Measurements from ENCODE around the gene NT5C1A. TPM values are rescaled to one million over a fixed set of nuclear protein-coding genes. Genes with fewer than 3 reads are reported as not detected.

NT5C1A gene
- total RNA-seq, 2 experiments from 2014 or later, result not detected

GRCh38 chr1:39692152-39693074 is 20.5 kb upstream of the NT5C1A start:
- Histone ChIP-seq H3K36me3 (ENCODE audit: insufficient read depth, low read length) (no peaks in the 10 kb centered on the region), H4K20me1 (ENCODE audit: insufficient read depth, low read length) (no peaks in the 10 kb centered on the region), H3K79me2 (ENCODE audit: insufficient read depth, low read depth, low read length) (no peaks in the 10 kb centered on the region), H3K4me1 (ENCODE audit: insufficient read depth, low read length, poor library complexity, severe bottlenecking) (no peaks in the 10 kb centered on the region), H3K9me2 (ENCODE audit: insufficient read depth, low read length) (no peaks in the 10 kb centered on the region), H3K27ac (ENCODE audit: low read depth, low read length, poor library complexity, severe bottlenecking) (no peak overlapping the region), H3K9me3 (ENCODE audit: low read length) (no peaks in the 10 kb centered on the region), H3K4me2 (ENCODE audit: low read length) (no peak overlapping the region), H3K4me3 (ENCODE audit: low read depth, low read length, poor library complexity, severe bottlenecking) (no peak overlapping the region), H2AFZ (ENCODE audit: low read length) (no peak overlapping the region)
- ChIA-PET CTCF (ENCODE audit: unreplicated experiment) (no interaction called here), POLR2A (no interaction called here)
- BruUV-seq (replicated peaks), result no TSS peak
- DNase-seq (ENCODE audit: low spot score), result no peak
- intact Hi-C loops (cut with micrococcal nuclease; ENCODE audit: unreplicated experiment), result no loop called here
- no peak for TF ChIP-seq EZH2phosphoT487 (IDR thresholded peaks at IDR 0.05; ENCODE audit: borderline replicate concordance, low read depth, low read length)
- TF ChIP-seq, protein P1, sequence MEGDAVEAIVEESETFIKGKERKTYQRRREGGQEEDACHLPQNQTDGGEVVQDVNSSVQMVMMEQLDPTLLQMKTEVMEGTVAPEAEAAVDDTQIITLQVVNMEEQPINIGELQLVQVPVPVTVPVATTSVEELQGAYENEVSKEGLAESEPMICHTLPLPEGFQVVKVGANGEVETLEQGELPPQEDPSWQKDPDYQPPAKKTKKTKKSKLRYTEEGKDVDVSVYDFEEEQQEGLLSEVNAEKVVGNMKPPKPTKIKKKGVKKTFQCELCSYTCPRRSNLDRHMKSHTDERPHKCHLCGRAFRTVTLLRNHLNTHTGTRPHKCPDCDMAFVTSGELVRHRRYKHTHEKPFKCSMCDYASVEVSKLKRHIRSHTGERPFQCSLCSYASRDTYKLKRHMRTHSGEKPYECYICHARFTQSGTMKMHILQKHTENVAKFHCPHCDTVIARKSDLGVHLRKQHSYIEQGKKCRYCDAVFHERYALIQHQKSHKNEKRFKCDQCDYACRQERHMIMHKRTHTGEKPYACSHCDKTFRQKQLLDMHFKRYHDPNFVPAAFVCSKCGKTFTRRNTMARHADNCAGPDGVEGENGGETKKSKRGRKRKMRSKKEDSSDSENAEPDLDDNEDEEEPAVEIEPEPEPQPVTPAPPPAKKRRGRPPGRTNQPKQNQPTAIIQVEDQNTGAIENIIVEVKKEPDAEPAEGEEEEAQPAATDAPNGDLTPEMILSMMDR (conservative IDR thresholded peaks at IDR 0.05; ENCODE audit: low read length), result no peak

GRCh38 chr1:39691383-39692151 is 19.7 kb upstream of the NT5C1A start, which contains the start of gene HPCAL4:
Gene HPCAL4 (minus strand): TSS chr1:39691433. CDS start chr1:39684603, 6,830 bp downstream.
- BruUV-seq (replicated peaks), result no TSS peak
- no peak within 1 kb of the TSS for H2AFZ ChIP-seq (ENCODE audit: low read length)
- peak; percentile 56 for DNase-seq (ENCODE audit: low spot score)
- H4K20me1 ChIP-seq (ENCODE audit: insufficient read depth, low read length), result no peaks in the 10 kb centered on the region
- no peaks in the 10 kb centered on the region for H3K36me3 ChIP-seq (ENCODE audit: insufficient read depth, low read length)
- H3K9me2 ChIP-seq (ENCODE audit: insufficient read depth, low read length), result no peaks in the 10 kb centered on the region
- no peaks in the 10 kb centered on the region for H3K9me3 ChIP-seq (ENCODE audit: low read length)
- no peak within 1 kb of the TSS for H3K27ac ChIP-seq (ENCODE audit: low read depth, low read length, poor library complexity, severe bottlenecking)
- TF ChIP-seq, protein P1 (conservative IDR thresholded peaks at IDR 0.05; ENCODE audit: low read length), result no peak
- no peak for TF ChIP-seq EZH2phosphoT487 (IDR thresholded peaks at IDR 0.05; ENCODE audit: borderline replicate concordance, low read depth, low read length)
- intact Hi-C loops (cut with micrococcal nuclease; ENCODE audit: unreplicated experiment), result no loop called here
- peak within 1 kb of the TSS; percentile 53 for H3K4me3 ChIP-seq (ENCODE audit: low read depth, low read length, poor library complexity, severe bottlenecking)
- H3K4me1 ChIP-seq (ENCODE audit: insufficient read depth, low read length, poor library complexity, severe bottlenecking), result no peaks in the 10 kb centered on the region
- peak within 1 kb of the TSS; percentile 64 for H3K4me2 ChIP-seq (ENCODE audit: low read length)
- POLR2A ChIA-PET, result no interaction called here
- H3K79me2 ChIP-seq (ENCODE audit: insufficient read depth, low read depth, low read length), result no peaks in the 10 kb centered on the region
- CTCF ChIA-PET (ENCODE audit: unreplicated experiment), result no interaction called here

Data from OCI-LY7 (cell line).